ENCODE measurements around the gene DCAF7.

Gene DCAF7

DNA sequence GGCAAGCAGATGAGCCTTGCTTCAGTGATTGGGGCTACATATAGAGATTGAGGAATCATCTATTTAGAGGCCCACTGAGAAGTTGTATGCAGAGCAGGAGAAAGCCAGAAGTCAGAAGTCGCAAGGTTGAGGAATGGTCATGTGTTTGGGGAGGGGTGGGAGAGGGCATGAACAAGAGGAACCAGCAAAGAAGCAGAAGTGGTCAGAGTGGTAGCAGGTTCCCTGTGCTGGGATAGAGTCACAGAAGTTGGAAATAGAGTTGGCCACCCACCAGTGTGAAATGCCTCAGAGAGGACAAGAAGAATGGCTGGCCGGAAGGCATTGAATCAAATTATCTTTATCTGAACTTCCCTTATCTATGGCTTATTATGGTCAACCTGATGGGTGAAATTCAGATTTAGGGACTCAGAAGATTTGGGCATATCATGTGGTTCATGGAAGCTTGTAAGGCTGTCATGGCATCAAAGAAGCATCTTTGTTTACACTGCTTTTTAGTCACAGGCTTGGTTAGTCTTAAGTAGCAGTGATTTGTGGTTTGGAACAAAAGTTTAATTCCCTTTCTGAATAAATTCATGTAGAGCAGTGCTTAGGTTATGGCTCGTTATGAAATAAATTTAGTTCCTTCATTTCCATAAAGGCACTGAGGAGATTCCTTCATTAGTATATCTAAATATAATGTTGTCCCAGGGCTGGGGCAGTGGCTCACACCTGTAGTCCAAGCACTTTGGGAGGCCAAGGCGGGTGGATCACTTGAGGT is 91.6 kb downstream of the DCAF7 start:
- Histone ChIP-seq H3K36me3 (ENCODE audit: control insufficient read depth, low read length) (peaks cover 13% of the 10 kb centered on the region), H3K27me3 (ENCODE audit: control insufficient read depth, low read length) (no peaks in the 10 kb centered on the region), H3K9me2 (replicated peaks; ENCODE audit: control insufficient read depth, low read length) (no peaks in the 10 kb centered on the region), H3K4me3 (ENCODE audit: low read length) (no peak overlapping the region), H3K79me2 (ENCODE audit: control insufficient read depth, low read length) (no peaks in the 10 kb centered on the region), H3K4me1 (ENCODE audit: control insufficient read depth, low read length) (peaks cover 25% of the 10 kb centered on the region), H3F3A (ENCODE audit: control insufficient read depth, insufficient read depth) (no peaks in the 10 kb centered on the region), H3K9me3 (ENCODE audit: control insufficient read depth, insufficient read depth, low read length) (no peaks in the 10 kb centered on the region), H4K20me1 (ENCODE audit: control insufficient read depth, insufficient read depth, low read depth, low read length) (no peaks in the 10 kb centered on the region; the same call in 1 of the 2 replicates), H3K27ac (ENCODE audit: low read depth, low read length) (no peak overlapping the region), H3K4me2 (ENCODE audit: low read length) (no peak overlapping the region)
- no peak for TF ChIP-seq EZH2phosphoT487 (IDR thresholded peaks at IDR 0.05; ENCODE audit: borderline replicate concordance, low read length)
- TF ChIP-seq, protein P1, sequence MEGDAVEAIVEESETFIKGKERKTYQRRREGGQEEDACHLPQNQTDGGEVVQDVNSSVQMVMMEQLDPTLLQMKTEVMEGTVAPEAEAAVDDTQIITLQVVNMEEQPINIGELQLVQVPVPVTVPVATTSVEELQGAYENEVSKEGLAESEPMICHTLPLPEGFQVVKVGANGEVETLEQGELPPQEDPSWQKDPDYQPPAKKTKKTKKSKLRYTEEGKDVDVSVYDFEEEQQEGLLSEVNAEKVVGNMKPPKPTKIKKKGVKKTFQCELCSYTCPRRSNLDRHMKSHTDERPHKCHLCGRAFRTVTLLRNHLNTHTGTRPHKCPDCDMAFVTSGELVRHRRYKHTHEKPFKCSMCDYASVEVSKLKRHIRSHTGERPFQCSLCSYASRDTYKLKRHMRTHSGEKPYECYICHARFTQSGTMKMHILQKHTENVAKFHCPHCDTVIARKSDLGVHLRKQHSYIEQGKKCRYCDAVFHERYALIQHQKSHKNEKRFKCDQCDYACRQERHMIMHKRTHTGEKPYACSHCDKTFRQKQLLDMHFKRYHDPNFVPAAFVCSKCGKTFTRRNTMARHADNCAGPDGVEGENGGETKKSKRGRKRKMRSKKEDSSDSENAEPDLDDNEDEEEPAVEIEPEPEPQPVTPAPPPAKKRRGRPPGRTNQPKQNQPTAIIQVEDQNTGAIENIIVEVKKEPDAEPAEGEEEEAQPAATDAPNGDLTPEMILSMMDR (IDR thresholded peaks at IDR 0.05; ENCODE audit: low read depth, low read length, poor library complexity, severe bottlenecking): no peak
